ENCODE data around the gene INSYN2B. TPM values are rescaled to one million over a fixed set of nuclear protein-coding genes. Genes with fewer than 3 reads are reported as not detected.

INSYN2B gene
- total and polyA plus RNA-seq, 2 of the 4 experiments (the other 2 are of a cell fraction): 9.1 to 33.5 TPM

DNA sequence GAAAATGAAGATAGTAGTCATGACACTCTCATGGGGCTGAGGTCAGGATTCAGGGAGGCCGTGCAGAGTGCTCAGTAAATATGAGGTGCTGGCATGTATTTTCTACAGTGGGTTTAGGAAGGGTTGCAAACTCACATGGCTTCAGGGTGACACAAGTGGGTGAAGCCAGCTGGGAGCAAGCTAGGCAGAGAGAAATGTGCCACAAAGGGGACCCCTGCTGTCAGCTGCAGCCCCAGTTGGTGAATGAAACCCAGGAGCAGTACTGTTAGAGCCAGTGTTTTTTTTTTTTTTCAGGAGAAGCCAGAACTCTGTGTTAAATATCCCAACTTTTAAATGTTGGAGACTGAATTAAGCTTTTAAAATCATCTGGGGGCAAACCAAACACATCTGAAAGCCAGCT is 75.3 kb downstream of the INSYN2B start:
- Histone ChIP-seq H3K56ac (ENCODE audit: extremely low read depth, insufficient read depth, low read length) (no peak overlapping the region), H3K36me3 (ENCODE audit: control insufficient read depth, insufficient read depth, low read length) (no peaks in the 10 kb centered on the region; the same call in 1 of the 2 replicates), H3K9me1 (ENCODE audit: insufficient read depth, low read length) (peaks cover 4% of the 10 kb centered on the region; the same call in 1 of the 2 replicates), H3K79me1 (ENCODE audit: low read depth in 1 of 2, low read length in 2 of 2) (peaks cover 8 to 16% of the 10 kb centered on the region in 2 experiments), H3K14ac (replicated peaks; ENCODE audit: low read depth, low read length) (no peak overlapping the region), H3K18ac (ENCODE audit: low read depth, low read length) (no peak overlapping the region), H2AK9ac (replicated peaks; ENCODE audit: low read depth, low read length, poor library complexity) (no peak overlapping the region), H4K8ac (ENCODE audit: low read depth in 2 of 2, low read length in 2 of 2) (no peak overlapping the region), H2BK15ac (ENCODE audit: low read depth, low read length) (no peak overlapping the region), H3K4me1 (ENCODE audit: control insufficient read depth, insufficient read depth, low read length) (no peaks in the 10 kb centered on the region), H3K23ac (ENCODE audit: low read depth, low read length) (no peak overlapping the region), H2AFZ (replicated peaks; ENCODE audit: low read length, poor library complexity) (no peak overlapping the region), H3K9ac (ENCODE audit: low read depth, low read length) (no peak overlapping the region), H4K5ac (ENCODE audit: low read depth, low read length) (no peak overlapping the region), H4K91ac (ENCODE audit: insufficient read depth, low read depth, low read length) (no peak overlapping the region), H3K27ac (ENCODE audit: insufficient read depth, low read length) (no peak overlapping the region), H3K4me2 (ENCODE audit: low read depth, low read length) (no peak overlapping the region), H2BK120ac (ENCODE audit: low read depth, low read length) (no peak overlapping the region), H2BK5ac (ENCODE audit: low read depth, low read length, poor library complexity, severe bottlenecking) (no peak overlapping the region), H3K9me3 (ENCODE audit: control insufficient read depth, insufficient read depth, low read length) (no peaks in the 10 kb centered on the region), H3K4ac (ENCODE audit: low read depth, low read length) (no peak overlapping the region), H3K27me3 (ENCODE audit: control insufficient read depth, insufficient read depth, low read length) (no peaks in the 10 kb centered on the region), H3K4me3 (ENCODE audit: insufficient read depth, low read depth, low read length) (no peak overlapping the region), H4K20me1 (ENCODE audit: insufficient read depth, low read length) (no peaks in the 10 kb centered on the region), H2BK20ac (ENCODE audit: low read depth, low read length) (no peak overlapping the region), H2AK5ac (ENCODE audit: low read depth, low read length) (no peak overlapping the region)
- dilution Hi-C loops (cut with HindIII; ENCODE audit: low sequenced_read_pairs, unreplicated experiment) (no loop called here), intact Hi-C loops (cut with micrococcal nuclease) (no loop called here), in situ Hi-C loops (cut with MboI; ENCODE audit: low sequenced_read_pairs) (no loop called here)
- ATAC-seq (ENCODE audit: low read depth) (no peak), DNase-seq (no peak)
- ChIA-PET POLR2A (ENCODE audit: unreplicated experiment) (no interaction called here), CTCF (interaction anchor here (0.6 to 1.0 kb wide), 3 partner anchors 10 to 188 kb away, joined by 3 read pairs; no protein-coding TSS in a partner anchor)
- WGBS, 2 experiments (ENCODE audit: extremely low coverage in 2 of 2, insufficient read length in 1 of 2): 100% methylated on average over 1 of the region's 1 CpG; no CpG with 5 or more reads in 1 of the 2 experiments
- no peak for TF ChIP-seq RAD21 (IDR thresholded peaks at IDR 0.05; ENCODE audit: low read length)
- TF ChIP-seq RFX5 (IDR thresholded peaks at IDR 0.05; ENCODE audit: low read depth, low read length): no peak
- TF ChIP-seq, protein P1, sequence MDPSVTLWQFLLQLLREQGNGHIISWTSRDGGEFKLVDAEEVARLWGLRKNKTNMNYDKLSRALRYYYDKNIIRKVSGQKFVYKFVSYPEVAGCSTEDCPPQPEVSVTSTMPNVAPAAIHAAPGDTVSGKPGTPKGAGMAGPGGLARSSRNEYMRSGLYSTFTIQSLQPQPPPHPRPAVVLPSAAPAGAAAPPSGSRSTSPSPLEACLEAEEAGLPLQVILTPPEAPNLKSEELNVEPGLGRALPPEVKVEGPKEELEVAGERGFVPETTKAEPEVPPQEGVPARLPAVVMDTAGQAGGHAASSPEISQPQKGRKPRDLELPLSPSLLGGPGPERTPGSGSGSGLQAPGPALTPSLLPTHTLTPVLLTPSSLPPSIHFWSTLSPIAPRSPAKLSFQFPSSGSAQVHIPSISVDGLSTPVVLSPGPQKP (IDR thresholded peaks at IDR 0.05; ENCODE audit: borderline replicate concordance, low read depth, low read length): no peak
- no peak for TF ChIP-seq POLR2A (IDR thresholded peaks at IDR 0.05; ENCODE audit: low read depth, low read length)
- TF ChIP-seq MXI1 (IDR thresholded peaks at IDR 0.05; ENCODE audit: borderline replicate concordance, low read depth, low read length): no peak
- TF ChIP-seq, protein P2, sequence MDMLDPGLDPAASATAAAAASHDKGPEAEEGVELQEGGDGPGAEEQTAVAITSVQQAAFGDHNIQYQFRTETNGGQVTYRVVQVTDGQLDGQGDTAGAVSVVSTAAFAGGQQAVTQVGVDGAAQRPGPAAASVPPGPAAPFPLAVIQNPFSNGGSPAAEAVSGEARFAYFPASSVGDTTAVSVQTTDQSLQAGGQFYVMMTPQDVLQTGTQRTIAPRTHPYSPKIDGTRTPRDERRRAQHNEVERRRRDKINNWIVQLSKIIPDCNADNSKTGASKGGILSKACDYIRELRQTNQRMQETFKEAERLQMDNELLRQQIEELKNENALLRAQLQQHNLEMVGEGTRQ (IDR thresholded peaks at IDR 0.05; ENCODE audit: low read depth, low read length): no peak
- no peak for TF ChIP-seq MAFK (IDR thresholded peaks at IDR 0.05; ENCODE audit: low read depth, low read length)
- no peak for TF ChIP-seq CEBPB (IDR thresholded peaks at IDR 0.05; ENCODE audit: low read depth, low read length)
- TF ChIP-seq CTCF (conservative IDR thresholded peaks at IDR 0.05; ENCODE audit: low read depth, low read length): no peak
- TF ChIP-seq MAZ (IDR thresholded peaks at IDR 0.05; ENCODE audit: borderline replicate concordance, low read depth, low read length): no peak
- TF ChIP-seq FOS (IDR thresholded peaks at IDR 0.05; ENCODE audit: low read depth, low read length): no peak
- no peak for TF ChIP-seq CHD1 (IDR thresholded peaks at IDR 0.05; ENCODE audit: low read depth, low read length)
- TF ChIP-seq NFE2L2 (IDR thresholded peaks at IDR 0.05; ENCODE audit: low read depth, low read length): no peak
- TF ChIP-seq RCOR1 (IDR thresholded peaks at IDR 0.05; ENCODE audit: insufficient replicate concordance, low read length): no peak
- BruUV-seq (replicated peaks): no TSS peak
